SK-N-SH (cell line): Measurements from ENCODE around the gene TFEB. TPM values are rescaled to one million over a fixed set of nuclear protein-coding genes. Genes with fewer than 3 reads are reported as not detected.

ENCODE experiments used
- CTCF ChIA-PET: fragments of 300-600, 350-600 bp; formaldehyde crosslinking; extraction: SDS; loops from one replicate; lab custom pipeline; 2021; lab: Yijun Ruan, JAX
- POLR2A ChIA-PET: fragments of 350-600 bp; sonication (Branson Sonifier 250); formaldehyde crosslinking; extraction: SDS; loops from one replicate; lab custom pipeline; 2020; ENCODE audit warnings: antibody characterized with exemption, inconsistent platforms; lab: Yijun Ruan, JAX
- DNase-seq: peaks from one replicate; pipeline ENCODE4 v3.0.0; 2012
- H2AFZ ChIP-seq: fragments of 200-600 bp; sonication (generic); 2 replicates; pipeline ENCODE4 v1.8.1; 2016; ENCODE audit warnings: antibody characterized with exemption, mild to moderate bottlenecking, low read depth
- H3F3A ChIP-seq: fragments of 200-600 bp; sonication (generic); replicated peaks from 2 replicates; pipeline ENCODE3; 2016; ENCODE audit warnings: antibody characterized with exemption, mild to moderate bottlenecking; ENCODE audit not compliant: insufficient read depth
- H3K27ac ChIP-seq, 2 experiments: fragments of 200-500 bp in 1 of 2; fragments of 200-600 bp in 1 of 2; sonication (Bioruptor generic) in 1 of 2; sonication (generic), shearing (Covaris generic) in 1 of 2; 2 replicates each; pipeline versions ENCODE4 v1.5.1 to v1.6.1; 2014 to 2016; ENCODE audit warnings: low read depth in 2 of 2, inconsistent platforms in 1 of 2, low read length in 1 of 2, mild to moderate bottlenecking in 1 of 2, mixed read lengths in 1 of 2
- H3K27me3 ChIP-seq: fragments of 200-600 bp; sonication (generic), shearing (Covaris generic); 2 replicates; pipeline ENCODE4 v1.6.1; 2016; ENCODE audit warnings: mixed run types; ENCODE audit not compliant: insufficient read depth
- H3K36me3 ChIP-seq, 2 experiments: fragments of 200-500 bp in 1 of 2; fragments of 200-600 bp in 1 of 2; sonication (Bioruptor generic) in 1 of 2; sonication (generic) in 1 of 2; replicated peaks in 1 of 2; 2 replicates each; pipeline versions ENCODE3 to v1.5.1; 2014 to 2016; ENCODE audit warnings: low read length in 1 of 2, mild to moderate bottlenecking in 1 of 2; ENCODE audit not compliant: insufficient read depth in 2 of 2, control insufficient read depth in 1 of 2
- H3K4me1 ChIP-seq, 2 experiments: fragments of 200-500 bp in 1 of 2; fragments of 200-600 bp in 1 of 2; sonication (Bioruptor generic) in 1 of 2; sonication (generic), shearing (Covaris generic) in 1 of 2; 2 replicates each; pipeline versions ENCODE4 v1.5.1 to v1.6.1; 2014 to 2016; ENCODE audit warnings: low read depth in 1 of 2, low read length in 1 of 2, mixed run types in 1 of 2; ENCODE audit not compliant: insufficient read depth in 2 of 2, control insufficient read depth in 1 of 2
- H3K4me2 ChIP-seq: fragments of 200-600 bp; sonication (generic), shearing (Covaris generic); 2 replicates; pipeline ENCODE4 v1.6.1; 2017; ENCODE audit warnings: mixed run types
- H3K4me3 ChIP-seq, 2 experiments: fragments of 200-500 bp in 1 of 2; fragments of 200-600 bp in 1 of 2; sonication (Bioruptor generic) in 1 of 2; sonication (generic), shearing (Covaris generic) in 1 of 2; 2 replicates each; pipeline versions ENCODE4 v1.5.1 to v1.8.1; 2014 to 2016; ENCODE audit warnings: low read depth in 2 of 2, inconsistent platforms in 1 of 2, low read length in 1 of 2, mild to moderate bottlenecking in 1 of 2, mixed read lengths in 1 of 2, moderate library complexity in 1 of 2
- H3K79me2 ChIP-seq: fragments of 200-600 bp; sonication (generic); 2 replicates; pipeline ENCODE4 v1.8.1; 2017; ENCODE audit warnings: mild to moderate bottlenecking; ENCODE audit not compliant: insufficient read depth
- H3K9ac ChIP-seq: fragments of 200-600 bp; sonication (generic); 2 replicates; pipeline ENCODE4 v1.6.1; 2017; ENCODE audit warnings: mixed run types
- H3K9me2 ChIP-seq: fragments of 200-600 bp; sonication (generic); 2 replicates; pipeline ENCODE4 v1.6.1; 2017; ENCODE audit warnings: mixed run types
- H3K9me3 ChIP-seq: fragments of 200-600 bp; sonication (generic); 2 replicates; pipeline ENCODE4 v1.6.1; 2017; ENCODE audit warnings: mixed run types, mild to moderate bottlenecking, moderate library complexity
- H4K20me1 ChIP-seq: fragments of 200-600 bp; sonication (generic); 2 replicates; pipeline ENCODE4 v1.6.1; 2017; ENCODE audit warnings: mild to moderate bottlenecking, mixed run types; ENCODE audit not compliant: insufficient read depth
- CTCF ChIP-seq: fragments of 200-600 bp; sonication (generic); IDR thresholded peaks from 2 replicates; pipeline ENCODE4 v1.6.1; 2017; ENCODE audit warnings: antibody characterized with exemption, mild to moderate bottlenecking, moderate library complexity
- ELF1 ChIP-seq: IDR thresholded peaks from 2 replicates; pipeline ENCODE4 v1.4.0; 2012
- EP300 ChIP-seq, 2 experiments: IDR thresholded peaks; 2 replicates each; pipeline versions ENCODE4 v1.4.0 to v1.6.1; 2012; ENCODE audit warnings: borderline replicate concordance in 1 of 2, low read depth in 1 of 2, low read length in 1 of 2
- FOXJ3 ChIP-seq: sonication (generic); formaldehyde crosslinking; IDR thresholded peaks from 2 replicates; pipeline ENCODE4 v1.5.1; 2020; ENCODE audit warnings: mild to moderate bottlenecking, missing genetic modification reagents
- FOXM1 ChIP-seq: IDR thresholded peaks from 2 replicates; pipeline ENCODE4 v1.4.0; 2012; ENCODE audit warnings: low read depth, mild to moderate bottlenecking
- GABPA ChIP-seq: IDR thresholded peaks from 2 replicates; pipeline ENCODE4 v1.4.0; 2012; ENCODE audit warnings: low read depth, mild to moderate bottlenecking
- MEF2A ChIP-seq: IDR thresholded peaks from 2 replicates; pipeline ENCODE4 v1.4.0; 2012; ENCODE audit warnings: low read depth, borderline replicate concordance
- MXI1 ChIP-seq: IDR thresholded peaks from 2 replicates; pipeline ENCODE4 v1.6.1; 2012; ENCODE audit warnings: mild to moderate bottlenecking, low read depth, low read length, improper control_type of control experiment
- NFIC ChIP-seq: IDR thresholded peaks from 2 replicates; pipeline ENCODE4 v1.4.0; 2012; ENCODE audit warnings: borderline replicate concordance
- PBX3 ChIP-seq: IDR thresholded peaks from 2 replicates; pipeline ENCODE4; 2012
- POLR2AphosphoS5 ChIP-seq: IDR thresholded peaks from 2 replicates; pipeline ENCODE4 v1.6.1; 2012; ENCODE audit warnings: low read depth, low read length
- RAD21 ChIP-seq: IDR thresholded peaks from 2 replicates; pipeline ENCODE4 v1.6.1; 2012; ENCODE audit warnings: mild to moderate bottlenecking, low read length
- RXRA ChIP-seq: IDR thresholded peaks from 2 replicates; pipeline ENCODE4 v1.4.0; 2012; ENCODE audit warnings: low read depth, mild to moderate bottlenecking, borderline replicate concordance
- SIN3A ChIP-seq: IDR thresholded peaks from 2 replicates; pipeline ENCODE4 v1.6.1; 2012; ENCODE audit warnings: low read depth, mild to moderate bottlenecking, low read length, moderate library complexity, borderline replicate concordance
- TAF1 ChIP-seq: IDR thresholded peaks from 2 replicates; pipeline ENCODE4 v1.6.1; 2012; ENCODE audit warnings: low read depth, mild to moderate bottlenecking, low read length, moderate library complexity, borderline replicate concordance
- WGBS: methylation state at CpG from one replicate; pipeline ENCODE4 v1.1.6; 2017; ENCODE audit warnings: low lambda C conversion rate; 5-methylcytosine and 5-hydroxymethylcytosine counted together
- polyA plus RNA-seq, 3 experiments: library from polyadenylated mRNA; depleted of rRNA; stranded (reverse); fragments of >200 nt; gene quantifications; 2 replicates each; pipeline ENCODE4 v1.2.3, GENCODE V29; 2012
- TF ChIP-seq, protein P1 (sequence below): IDR thresholded peaks from 2 replicates; pipeline ENCODE4 v1.4.0; 2012; ENCODE audit warnings: low read depth, borderline replicate concordance
- TF ChIP-seq, protein P2 (sequence below): IDR thresholded peaks from 2 replicates; pipeline ENCODE4 v1.6.1; 2012; ENCODE audit warnings: mild to moderate bottlenecking, low read depth, low read length, moderate library complexity
- TF ChIP-seq, protein P3 (sequence below): IDR thresholded peaks from 2 replicates; pipeline ENCODE4 v1.4.0; 2012; ENCODE audit warnings: low read depth, borderline replicate concordance

The TFEB gene
- polyA plus RNA-seq, 1 of the 3 experiments (the other 2 are of a cell fraction): 6.2 TPM

- H3K27me3 ChIP-seq: no peaks in the 10 kb centered on the region
- TF ChIP-seq ELF1 (no peak), FOXM1 (no peak), PBX3 (no peak), NFIC (no peak), RAD21 (no peak), SIN3A (no peak), POLR2AphosphoS5 (no peak), GABPA (no peak), CTCF (no peak)
- TF ChIP-seq, protein P1, sequence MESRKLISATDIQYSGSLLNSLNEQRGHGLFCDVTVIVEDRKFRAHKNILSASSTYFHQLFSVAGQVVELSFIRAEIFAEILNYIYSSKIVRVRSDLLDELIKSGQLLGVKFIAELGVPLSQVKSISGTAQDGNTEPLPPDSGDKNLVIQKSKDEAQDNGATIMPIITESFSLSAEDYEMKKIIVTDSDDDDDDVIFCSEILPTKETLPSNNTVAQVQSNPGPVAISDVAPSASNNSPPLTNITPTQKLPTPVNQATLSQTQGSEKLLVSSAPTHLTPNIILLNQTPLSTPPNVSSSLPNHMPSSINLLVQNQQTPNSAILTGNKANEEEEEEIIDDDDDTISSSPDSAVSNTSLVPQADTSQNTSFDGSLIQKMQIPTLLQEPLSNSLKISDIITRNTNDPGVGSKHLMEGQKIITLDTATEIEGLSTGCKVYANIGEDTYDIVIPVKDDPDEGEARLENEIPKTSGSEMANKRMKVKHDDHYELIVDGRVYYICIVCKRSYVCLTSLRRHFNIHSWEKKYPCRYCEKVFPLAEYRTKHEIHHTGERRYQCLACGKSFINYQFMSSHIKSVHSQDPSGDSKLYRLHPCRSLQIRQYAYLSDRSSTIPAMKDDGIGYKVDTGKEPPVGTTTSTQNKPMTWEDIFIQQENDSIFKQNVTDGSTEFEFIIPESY: no peak
- H3F3A ChIP-seq: no peaks in the 10 kb centered on the region
- no peak overlapping the region for H3K4me3 ChIP-seq
- H3K9me3 ChIP-seq: no peaks in the 10 kb centered on the region
- WGBS: 48% methylated on average over 2 of the region's 4 CpGs
- no peak for DNase-seq
- no peak overlapping the region for H3K9ac ChIP-seq
- no peak overlapping the region for H3K27ac ChIP-seq
- no peaks in the 10 kb centered on the region for H4K20me1 ChIP-seq
- H2AFZ ChIP-seq: no peak overlapping the region
- no peaks in the 10 kb centered on the region for H3K9me2 ChIP-seq
- CTCF ChIA-PET: interaction anchor here (0.6 to 1.9 kb wide), 3 partner anchors 20 to 68 kb away, joined by 3 to 6 read pairs (median 4); no protein-coding TSS in a partner anchor
- no peaks in the 10 kb centered on the region for H3K79me2 ChIP-seq
- peaks cover 0 to 6% of the 10 kb centered on the region in 2 experiments; a peak in 1 of 4 replicates for H3K4me1 ChIP-seq
- no peak overlapping the region for H3K4me2 ChIP-seq
- POLR2A ChIA-PET: no interaction called here
- H3K36me3 ChIP-seq: no peaks in the 10 kb centered on the region
These were observed 20.5 kb upstream of the TFEB start for GRCh38 chr6:41755895-41756294.

DNA sequence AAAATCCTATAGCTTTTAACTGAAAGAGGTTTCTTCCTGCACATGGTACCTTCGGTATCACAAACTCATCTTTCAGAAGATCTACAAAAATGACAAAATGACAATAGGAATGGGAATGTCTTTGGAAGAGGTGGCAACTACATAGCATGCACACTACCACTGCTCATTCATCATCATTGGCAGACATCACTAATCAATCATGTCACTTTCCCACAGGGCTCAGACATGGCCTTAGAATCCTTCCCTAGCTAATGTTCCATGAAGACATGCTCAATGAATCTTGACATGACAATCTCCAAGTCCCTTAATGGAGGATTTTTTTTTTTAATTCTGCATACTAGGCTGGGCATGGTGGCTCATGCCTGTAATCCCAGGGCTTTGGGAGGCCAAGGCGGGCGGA is 15.0 kb upstream of the TFEB start:
- Histone ChIP-seq H3K9ac (no peak overlapping the region), H4K20me1 (no peaks in the 10 kb centered on the region), H3K4me1 (peaks cover 0 to 5% of the 10 kb centered on the region in 2 experiments; a peak in 1 of 4 replicates), H3K4me3 (no peak overlapping the region), H3K36me3 (no peaks in the 10 kb centered on the region), H2AFZ (no peak overlapping the region), H3F3A (no peaks in the 10 kb centered on the region), H3K79me2 (no peaks in the 10 kb centered on the region), H3K9me2 (no peaks in the 10 kb centered on the region), H3K27me3 (no peaks in the 10 kb centered on the region), H3K4me2 (no peak overlapping the region), H3K27ac (no peak overlapping the region), H3K9me3 (no peaks in the 10 kb centered on the region)
- WGBS: 82% methylated on average over 3 of the region's 3 CpGs
- DNase-seq: no peak
- CTCF ChIA-PET: interaction anchor here (0.8 to 1.1 kb wide), 3 partner anchors 16 to 67 kb away, joined by 3 to 4 read pairs (median 4); no protein-coding TSS in a partner anchor
- POLR2A ChIA-PET: no interaction called here
- TF ChIP-seq, protein P2, sequence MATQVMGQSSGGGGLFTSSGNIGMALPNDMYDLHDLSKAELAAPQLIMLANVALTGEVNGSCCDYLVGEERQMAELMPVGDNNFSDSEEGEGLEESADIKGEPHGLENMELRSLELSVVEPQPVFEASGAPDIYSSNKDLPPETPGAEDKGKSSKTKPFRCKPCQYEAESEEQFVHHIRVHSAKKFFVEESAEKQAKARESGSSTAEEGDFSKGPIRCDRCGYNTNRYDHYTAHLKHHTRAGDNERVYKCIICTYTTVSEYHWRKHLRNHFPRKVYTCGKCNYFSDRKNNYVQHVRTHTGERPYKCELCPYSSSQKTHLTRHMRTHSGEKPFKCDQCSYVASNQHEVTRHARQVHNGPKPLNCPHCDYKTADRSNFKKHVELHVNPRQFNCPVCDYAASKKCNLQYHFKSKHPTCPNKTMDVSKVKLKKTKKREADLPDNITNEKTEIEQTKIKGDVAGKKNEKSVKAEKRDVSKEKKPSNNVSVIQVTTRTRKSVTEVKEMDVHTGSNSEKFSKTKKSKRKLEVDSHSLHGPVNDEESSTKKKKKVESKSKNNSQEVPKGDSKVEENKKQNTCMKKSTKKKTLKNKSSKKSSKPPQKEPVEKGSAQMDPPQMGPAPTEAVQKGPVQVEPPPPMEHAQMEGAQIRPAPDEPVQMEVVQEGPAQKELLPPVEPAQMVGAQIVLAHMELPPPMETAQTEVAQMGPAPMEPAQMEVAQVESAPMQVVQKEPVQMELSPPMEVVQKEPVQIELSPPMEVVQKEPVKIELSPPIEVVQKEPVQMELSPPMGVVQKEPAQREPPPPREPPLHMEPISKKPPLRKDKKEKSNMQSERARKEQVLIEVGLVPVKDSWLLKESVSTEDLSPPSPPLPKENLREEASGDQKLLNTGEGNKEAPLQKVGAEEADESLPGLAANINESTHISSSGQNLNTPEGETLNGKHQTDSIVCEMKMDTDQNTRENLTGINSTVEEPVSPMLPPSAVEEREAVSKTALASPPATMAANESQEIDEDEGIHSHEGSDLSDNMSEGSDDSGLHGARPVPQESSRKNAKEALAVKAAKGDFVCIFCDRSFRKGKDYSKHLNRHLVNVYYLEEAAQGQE: no peak
- TF ChIP-seq RXRA (no peak), PBX3 (no peak), MEF2A (no peak), MXI1 (no peak), FOXJ3 (CRISPR knock-in tag) (no peak), NFIC (no peak), TAF1 (no peak), EP300 (IDR thresholded peaks at IDR 0.05; ENCODE audit: borderline replicate concordance in 1 of 2, low read depth in 1 of 2, low read length in 1 of 2) (no peak)
- TF ChIP-seq, protein P3, sequence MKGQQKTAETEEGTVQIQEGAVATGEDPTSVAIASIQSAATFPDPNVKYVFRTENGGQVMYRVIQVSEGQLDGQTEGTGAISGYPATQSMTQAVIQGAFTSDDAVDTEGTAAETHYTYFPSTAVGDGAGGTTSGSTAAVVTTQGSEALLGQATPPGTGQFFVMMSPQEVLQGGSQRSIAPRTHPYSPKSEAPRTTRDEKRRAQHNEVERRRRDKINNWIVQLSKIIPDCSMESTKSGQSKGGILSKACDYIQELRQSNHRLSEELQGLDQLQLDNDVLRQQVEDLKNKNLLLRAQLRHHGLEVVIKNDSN: no peak
